K562 (cell line): ENCODE data around the gene WSCD1. TPM values are rescaled to one million over a fixed set of nuclear protein-coding genes. Genes with fewer than 3 reads are reported as not detected.

Source experiments
- ATAC-seq: fragments of 200-7000 bp; cut with Tn5 transposase; 3 replicates; pipeline ENCODE4 v1.9.1; 2020; ENCODE audit warnings: moderate library complexity
- BruUV-seq: library from RNA; stranded (reverse); fragments of 400-500 nt; replicated peaks from 2 replicates; lab custom pipeline; 2021; lab: Mats Ljungman, UMichigan
- CTCF ChIA-PET: fragments of 300-600 bp; formaldehyde crosslinking; extraction: SDS; loops from one replicate; lab custom pipeline; 2021; ENCODE audit warnings: low intra/inter-chr PET ratio; lab: Yijun Ruan, JAX
- POLR2A ChIA-PET: fragments of 300-600, 350-650 bp; sonication (Branson Sonifier 250); formaldehyde crosslinking; extraction: SDS; loops from one replicate; lab custom pipeline; 2021; ENCODE audit warnings: antibody characterized with exemption, inconsistent platforms; lab: Yijun Ruan, JAX
- DNase-seq, 4 experiments: peaks; one replicate each; pipeline versions ENCODE4 v3.0.0 to v3.0.0-alpha.2; 2011 to 2018; ENCODE audit warnings: low spot score in 3 of 4, mixed read lengths in 3 of 4; ENCODE audit errors: extremely low read depth in 1 of 4
- FAIRE-seq: peaks from 2 replicates; lab custom pipeline; 2011; peaks lifted over from hg19 to GRCh38; lab: Jason Lieb, UNC
- H2AFZ ChIP-seq: 2 replicates; pipeline ENCODE4 v1.6.0; 2011; ENCODE audit warnings: low read depth, low read length, control low read depth, inconsistent platforms
- H3K27ac ChIP-seq: fragments of 200-600 bp; 3 replicates; pipeline ENCODE4 v1.8.0; 2011; ENCODE audit warnings: low read depth, mild to moderate bottlenecking, control low read depth, inconsistent platforms, low read length, moderate library complexity, mixed read lengths; ENCODE audit errors: extremely low read depth
- H3K27me3 ChIP-seq, 2 experiments: fragments of 300-600 bp in 1 of 2; 2 replicates in 1 of 2; 3 replicates in 1 of 2; pipeline versions ENCODE4 v1.6.0 to v1.8.0; 2011; ENCODE audit warnings: inconsistent platforms in 2 of 2, low read length in 2 of 2, mild to moderate bottlenecking in 1 of 2, mixed read lengths in 1 of 2, moderate library complexity in 1 of 2; ENCODE audit not compliant: control insufficient read depth in 2 of 2, insufficient read depth in 2 of 2
- H3K36me3 ChIP-seq: fragments of 300-600 bp; 3 replicates; pipeline ENCODE4 v1.8.0; 2011; ENCODE audit warnings: mild to moderate bottlenecking, low read length, inconsistent platforms; ENCODE audit not compliant: control insufficient read depth, insufficient read depth
- H3K4me1 ChIP-seq, 2 experiments: fragments of 200-600 bp in 1 of 2; replicated peaks in 1 of 2; 2 replicates in 1 of 2; 3 replicates in 1 of 2; pipeline versions ENCODE4 v1.5.1 to v1.8.0; 2011; ENCODE audit warnings: inconsistent platforms in 2 of 2, low read length in 2 of 2, mild to moderate bottlenecking in 1 of 2, mixed read lengths in 1 of 2, moderate library complexity in 1 of 2; ENCODE audit not compliant: control insufficient read depth in 2 of 2, insufficient read depth in 2 of 2
- H3K4me2 ChIP-seq: 2 replicates; pipeline ENCODE4 v1.6.1; 2011; ENCODE audit warnings: low read length, control low read depth, inconsistent platforms, mixed read lengths; ENCODE audit not compliant: insufficient read depth
- H3K4me3 ChIP-seq: fragments of 200-600 bp; sonication (generic), shearing (Covaris generic); 2 replicates; pipeline ENCODE4 v1.5.1; 2016; ENCODE audit warnings: control low read depth, inconsistent platforms
- H3K79me2 ChIP-seq: fragments of 200-600 bp; 3 replicates; pipeline ENCODE4 v1.8.0; 2011; ENCODE audit warnings: low read length, inconsistent platforms; ENCODE audit not compliant: control insufficient read depth, insufficient read depth
- H3K9ac ChIP-seq, 2 experiments: 2 replicates each; pipeline versions ENCODE4 v1.6.0 to v1.6.1; 2011; ENCODE audit warnings: low read depth in 2 of 2, low read length in 2 of 2, control low read depth in 1 of 2, inconsistent platforms in 1 of 2, mild to moderate bottlenecking in 1 of 2, mixed read lengths in 1 of 2; ENCODE audit not compliant: insufficient read depth in 1 of 2
- H3K9me1 ChIP-seq: one replicate; pipeline ENCODE4 v1.6.0; 2011; ENCODE audit warnings: inconsistent platforms, mild to moderate bottlenecking, low read length, moderate library complexity; ENCODE audit not compliant: control insufficient read depth, insufficient read depth
- H3K9me3 ChIP-seq: replicated peaks from 2 replicates; pipeline ENCODE4 v1.5.1; 2011; ENCODE audit warnings: low read depth, low read length, inconsistent platforms; ENCODE audit not compliant: control insufficient read depth, insufficient read depth
- H4K20me1 ChIP-seq: replicated peaks from 2 replicates; pipeline ENCODE4 v1.6.1; 2011; ENCODE audit warnings: low read length, inconsistent platforms, mixed read lengths; ENCODE audit not compliant: control insufficient read depth, insufficient read depth
- CHAMP1 ChIP-seq: fragments of 450-650 bp; IDR thresholded peaks from 2 replicates; pipeline ENCODE4 v1.6.1; 2016; ENCODE audit warnings: mild to moderate bottlenecking
- FOSL1 ChIP-seq: fragments of 200-800 bp; sonication (Bioruptor generic); conservative IDR thresholded peaks from 2 replicates; pipeline ENCODE4 v1.6.1; 2016; ENCODE audit warnings: missing genetic modification characterization, missing compliant biosample characterization
- JUND ChIP-seq, 2 experiments: IDR thresholded peaks; 2 replicates in 1 of 2; 3 replicates in 1 of 2; pipeline ENCODE4 v1.6.1; 2011; ENCODE audit warnings: borderline replicate concordance in 2 of 2, low read depth in 2 of 2, low read length in 2 of 2, improper control_type of control experiment in 1 of 2, missing biosample characterization in 1 of 2, missing genetic modification characterization in 1 of 2, missing genetic modification reagents in 1 of 2
- KAT2B ChIP-seq: IDR thresholded peaks from one replicate; pipeline ENCODE4 v1.6.1; 2012; ENCODE audit warnings: low read depth, mild to moderate bottlenecking, control low read depth, inconsistent platforms, low read length, moderate library complexity
- MEIS2 ChIP-seq: fragments of 450-650 bp; IDR thresholded peaks from 2 replicates; pipeline ENCODE4 v1.6.1; 2014; ENCODE audit warnings: mild to moderate bottlenecking; ENCODE audit not compliant: partially characterized antibody
- MTA1 ChIP-seq: fragments of 450-650 bp; IDR thresholded peaks from 2 replicates; pipeline ENCODE4 v1.6.1; 2017; ENCODE audit warnings: borderline replicate concordance
- MTA2 ChIP-seq: fragments of 450-650 bp; IDR thresholded peaks from 2 replicates; pipeline ENCODE4 v1.6.1; 2016; ENCODE audit warnings: low read depth
- MYNN ChIP-seq, 2 experiments: sonication (generic); formaldehyde crosslinking in 1 of 2; IDR thresholded peaks; 2 replicates each; pipeline versions ENCODE4 v1.5.0 to v1.6.1; 2016 to 2020; ENCODE audit warnings: antibody characterized with exemption in 1 of 2, missing genetic modification reagents in 1 of 2
- NR2C1 ChIP-seq, 2 experiments: fragments of 450-650 bp; IDR thresholded peaks; 2 replicates each; pipeline ENCODE4 v1.6.1; 2017; ENCODE audit warnings: mild to moderate bottlenecking in 2 of 2, antibody characterized with exemption in 1 of 2, inconsistent platforms in 1 of 2, missing compliant biosample characterization in 1 of 2, missing genetic modification characterization in 1 of 2
- SOX6 ChIP-seq: fragments of 450-650 bp; IDR thresholded peaks from 2 replicates; pipeline ENCODE4 v1.6.1; 2014; ENCODE audit warnings: mild to moderate bottlenecking
- XRCC5 ChIP-seq: fragments of 200-400 bp; formaldehyde crosslinking; IDR thresholded peaks from 2 replicates; pipeline ENCODE4 v1.6.1; 2017; ENCODE audit warnings: low read depth, mild to moderate bottlenecking, low read length
- ZBED1 ChIP-seq: IDR thresholded peaks from 2 replicates; pipeline ENCODE4 v1.6.1; 2014
- ZNF175 ChIP-seq: fragments of 200-800 bp; sonication (Bioruptor generic); IDR thresholded peaks from 2 replicates; pipeline ENCODE4 v1.6.1; 2016; ENCODE audit warnings: low read depth, mild to moderate bottlenecking, missing genetic modification characterization, missing compliant biosample characterization
- ZNF232 ChIP-seq: sonication (generic); formaldehyde crosslinking; IDR thresholded peaks from 2 replicates; pipeline ENCODE4 v1.8.0; 2022; ENCODE audit warnings: mild to moderate bottlenecking, missing genetic modification reagents
- ZNF445 ChIP-seq: fragments of 250-450 bp; sonication (Bioruptor Pico); IDR thresholded peaks from 2 replicates; pipeline ENCODE4 v1.4.0; 2020; ENCODE audit warnings: low read depth, mild to moderate bottlenecking, moderate library complexity
- ZNF699 ChIP-seq: fragments of 250-450 bp; sonication (Bioruptor Pico); IDR thresholded peaks from 2 replicates; pipeline ENCODE4 v1.8.0; 2021; ENCODE audit warnings: mild to moderate bottlenecking, moderate library complexity; ENCODE audit not compliant: insufficient replicate concordance
- ZNF77 ChIP-seq: fragments of 250-450 bp; sonication (Bioruptor Pico); IDR thresholded peaks from 2 replicates; pipeline ENCODE4 v1.5.0; 2020
- WGBS: fragments of 100-300 bp; shearing (Covaris generic); methylation state at CpG from one replicate; pipeline ENCODE4 v1.1.6; 2016; ENCODE audit warnings: low coverage, mixed read lengths; ENCODE audit not compliant: insufficient coverage; ENCODE audit errors: missing lambda C conversion rate; 5-methylcytosine and 5-hydroxymethylcytosine counted together
- in situ Hi-C: fragments of 300-500 bp; cut with MboI; formaldehyde crosslinking; loops from 4 replicates; pipeline ENCODE4 v1.15.0; 2018; ENCODE audit warnings: inconsistent platforms, mixed read lengths
- intact Hi-C: fragments of 100-400 bp; cut with micrococcal nuclease; formaldehyde crosslinking; loops from 2 replicates; pipeline ENCODE4 v1.14.2; 2022
- polyA plus RNA-seq, 8 experiments: library from polyadenylated mRNA; depleted of rRNA in 4 of 8; stranded (reverse) in 5 of 8; unstranded in 3 of 8; fragments of >200 nt; fragmentation: Nextera tagmentation in 2 of 8; fragmentation: Illumina TruSeq in 1 of 8; extraction: Ambion mirVana in 2 of 8; extraction: Trizol in 1 of 8; gene quantifications; 2 replicates each; pipeline versions ENCODE4 v1.2.1 to v1.2.3, GENCODE V29; 2011 to 2014; ENCODE audit warnings: inconsistent platforms in 1 of 8, missing spikeins in 1 of 8
- total RNA-seq, 7 experiments: library from RNA; depleted of rRNA in 6 of 7; stranded (reverse); fragments of >200 nt in 6 of 7; fragmentation: Illumina TruSeq in 2 of 7; extraction: Trizol in 2 of 7; gene quantifications; 2 replicates each; pipeline versions ENCODE4 v1.2.1 to v1.2.3, GENCODE V29; 2011 to 2021; ENCODE audit warnings: low replicate concordance in 1 of 7

The WSCD1 gene
- total and polyA plus RNA-seq, 9 of the 15 experiments (the other 6 are each of a cell fraction or from before 2014, with no cell fraction given), result not detected

DNA sequence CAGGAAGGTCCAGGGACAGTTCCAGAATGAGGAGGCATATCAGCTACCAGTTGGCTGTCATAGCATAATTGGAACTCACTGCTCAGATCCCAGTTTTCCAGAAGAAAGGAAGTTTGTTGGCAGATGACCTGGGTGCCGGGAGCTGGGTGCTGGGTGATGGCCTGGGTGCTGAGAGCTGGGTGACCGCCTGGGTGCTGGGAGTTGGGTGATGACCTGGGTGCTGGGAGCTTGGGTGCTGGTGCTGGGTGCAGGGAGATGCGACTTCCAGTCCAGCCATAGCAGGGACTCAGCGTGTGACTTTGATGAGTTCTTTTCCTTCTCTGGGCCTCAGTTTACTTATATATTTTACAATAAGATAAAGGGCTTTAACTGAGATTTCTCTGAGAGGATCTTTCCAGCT, 18.0 kb downstream of the WSCD1 start (continued):
- TF ChIP-seq CHAMP1, result no peak
- no peak for TF ChIP-seq ZNF77
- TF ChIP-seq JUND (IDR thresholded peaks at IDR 0.05; ENCODE audit: borderline replicate concordance, low read depth, low read length), result no peak
- no peak for TF ChIP-seq JUND (tag; IDR thresholded peaks at IDR 0.05; ENCODE audit: borderline replicate concordance, low read depth, low read length)
- no peak for TF ChIP-seq ZBED1
- TF ChIP-seq KAT2B, result no peak
- no peak for TF ChIP-seq XRCC5

DNA sequence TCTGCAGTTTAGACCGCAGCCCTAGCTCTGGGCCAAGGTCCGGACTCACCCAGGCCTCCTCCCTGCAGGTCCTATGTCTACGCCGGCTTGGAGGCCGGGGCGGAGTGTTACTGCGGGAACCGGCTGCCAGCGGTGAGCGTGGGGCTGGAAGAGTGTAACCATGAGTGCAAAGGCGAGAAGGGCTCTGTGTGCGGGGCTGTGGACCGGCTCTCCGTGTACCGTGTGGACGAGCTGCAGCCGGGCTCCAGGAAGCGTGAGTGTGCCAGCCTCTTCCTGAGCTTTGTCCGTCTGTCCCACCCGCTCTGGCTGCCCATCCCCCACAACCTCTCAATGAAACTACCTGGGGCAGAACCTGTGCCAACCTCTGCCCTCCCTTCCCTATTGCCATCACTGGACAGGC, 20.1 kb downstream of the WSCD1 start:
- H3K27me3 ChIP-seq, result peaks cover 0 to 53% of the 10 kb centered on the region in 2 experiments; a peak in 3 of 5 replicates
- H3K79me2 ChIP-seq, result no peaks in the 10 kb centered on the region
- BruUV-seq, result no TSS peak
- no peak overlapping the region for H3K9ac ChIP-seq
- no peak for DNase-seq
- H3K9me1 ChIP-seq, result no peaks in the 10 kb centered on the region
- H3K9me3 ChIP-seq, result no peaks in the 10 kb centered on the region
- in situ Hi-C loops (no loop called here), intact Hi-C loops (no loop called here)
- H3K27ac ChIP-seq, result no peak overlapping the region
- CTCF ChIA-PET, result no interaction called here
- POLR2A ChIA-PET, result no interaction called here
- no peaks in the 10 kb centered on the region; a peak in 1 of 5 replicates for H3K4me1 ChIP-seq
- FAIRE-seq, result no peak
- no peak for TF ChIP-seq SOX6
- no peak for TF ChIP-seq ZNF175 (CRISPR knock-in tag)
- TF ChIP-seq MYNN (IDR thresholded peaks at IDR 0.05), result no peak
- TF ChIP-seq MYNN (CRISPR knock-in tag; IDR thresholded peaks at IDR 0.05), result no peak
- no peak for TF ChIP-seq NR2C1 (IDR thresholded peaks at IDR 0.05)
- no peak for TF ChIP-seq NR2C1 (tag; IDR thresholded peaks at IDR 0.05)
- no peak for TF ChIP-seq ZNF445 (CRISPR knock-in tag)
- no peak for TF ChIP-seq MTA2
- no peak for TF ChIP-seq ZNF699 (CRISPR knock-in tag)
- no peak for TF ChIP-seq MTA1
- TF ChIP-seq ZNF232, result no peak
- TF ChIP-seq MEIS2, result no peak
- TF ChIP-seq FOSL1 (tag), result no peak
- H3K4me3 ChIP-seq, result no peak overlapping the region
- H3K36me3 ChIP-seq, result no peaks in the 10 kb centered on the region
- ATAC-seq, result no peak
- no peaks in the 10 kb centered on the region for H4K20me1 ChIP-seq
- no peak overlapping the region for H2AFZ ChIP-seq
- no peak overlapping the region for H3K4me2 ChIP-seq
- 0% methylated on average over 6 of the region's 20 CpGs for WGBS
